GM06990 (cell line): ENCODE results near the gene ZNF804A.
A peak's percentile ranks its signal among the peaks of the same experiment; 100 is the strongest.

ENCODE experiments used
- DNase-seq: peaks from one replicate; pipeline ENCODE4 v3.0.0-alpha.2; 2011; ENCODE audit not compliant: insufficient read length; ENCODE audit errors: extremely low read depth
- H3K27me3 ChIP-seq: replicated peaks from 2 replicates; pipeline ENCODE4 v1.6.0; 2011; ENCODE audit warnings: low read length; ENCODE audit not compliant: control insufficient read depth, insufficient read depth
- H3K36me3 ChIP-seq: 2 replicates; pipeline ENCODE4 v1.5.1; 2011; ENCODE audit warnings: low read length; ENCODE audit not compliant: control insufficient read depth, insufficient read depth
- H3K4me3 ChIP-seq: replicated peaks from 2 replicates; pipeline ENCODE4 v1.5.1; 2011; ENCODE audit warnings: low read depth, mild to moderate bottlenecking, control low read depth, low read length
- CTCF ChIP-seq: IDR thresholded peaks from 2 replicates; pipeline ENCODE4 v1.5.1; 2011; ENCODE audit warnings: low read length, control low read depth, mild to moderate bottlenecking, inconsistent platforms; ENCODE audit not compliant: insufficient read depth, poor library complexity, severe bottlenecking

Gene ZNF804A

GRCh38 chr2:184577056-184577455 is 21.3 kb upstream of the ZNF804A start:
- no peak overlapping the region for H3K4me3 ChIP-seq
- H3K27me3 ChIP-seq, result no peaks in the 10 kb centered on the region
- DNase-seq, result no peak
- TF ChIP-seq CTCF, result no peak
- no peaks in the 10 kb centered on the region for H3K36me3 ChIP-seq

GRCh38 chr2:184577743-184578142 is 20.6 kb upstream of the ZNF804A start:
- Histone ChIP-seq H3K36me3 (no peaks in the 10 kb centered on the region), H3K27me3 (no peaks in the 10 kb centered on the region), H3K4me3 (no peak overlapping the region)
- no peak for DNase-seq
- TF ChIP-seq CTCF, result no peak

- no peak for DNase-seq
- Histone ChIP-seq H3K4me3 (no peak overlapping the region), H3K27me3 (no peaks in the 10 kb centered on the region), H3K36me3 (no peaks in the 10 kb centered on the region)
- no peak for TF ChIP-seq CTCF
These were observed 19.1 kb upstream of the ZNF804A start for GRCh38 chr2:184579226-184579625.

- H3K27me3 ChIP-seq, result no peaks in the 10 kb centered on the region
- no peak for TF ChIP-seq CTCF
These were observed 16.9 kb upstream of the ZNF804A start for GRCh38 chr2:184581391-184581790.

DNA sequence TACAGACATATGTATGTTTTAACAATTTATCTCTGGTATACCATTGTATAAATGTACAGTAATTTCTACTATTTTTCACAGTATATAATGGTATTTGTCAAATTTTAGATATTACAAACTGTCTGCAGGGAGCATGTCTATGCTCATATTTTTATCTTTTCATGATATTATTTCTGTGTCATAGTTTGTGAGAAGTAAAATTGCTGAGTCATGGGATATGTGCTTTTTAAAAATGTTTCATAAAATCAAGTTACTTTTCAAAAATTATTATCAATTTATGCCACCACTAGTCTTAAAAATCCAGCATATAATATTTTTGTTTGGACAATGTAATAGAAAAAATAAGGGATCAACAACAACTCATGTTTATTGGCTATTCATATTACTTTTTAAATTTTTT is 9.1 kb upstream of the ZNF804A start:
- no peak for DNase-seq
- H3K27me3 ChIP-seq, result no peaks in the 10 kb centered on the region
- no peak for TF ChIP-seq CTCF
- no peaks in the 10 kb centered on the region for H3K36me3 ChIP-seq
- no peak overlapping the region for H3K4me3 ChIP-seq

More at GRCh38 chr2:184581391-184581790, 16.9 kb upstream of the ZNF804A start:
- Histone ChIP-seq H3K4me3 (no peak overlapping the region), H3K36me3 (no peaks in the 10 kb centered on the region)
- DNase-seq, result no peak

DNA sequence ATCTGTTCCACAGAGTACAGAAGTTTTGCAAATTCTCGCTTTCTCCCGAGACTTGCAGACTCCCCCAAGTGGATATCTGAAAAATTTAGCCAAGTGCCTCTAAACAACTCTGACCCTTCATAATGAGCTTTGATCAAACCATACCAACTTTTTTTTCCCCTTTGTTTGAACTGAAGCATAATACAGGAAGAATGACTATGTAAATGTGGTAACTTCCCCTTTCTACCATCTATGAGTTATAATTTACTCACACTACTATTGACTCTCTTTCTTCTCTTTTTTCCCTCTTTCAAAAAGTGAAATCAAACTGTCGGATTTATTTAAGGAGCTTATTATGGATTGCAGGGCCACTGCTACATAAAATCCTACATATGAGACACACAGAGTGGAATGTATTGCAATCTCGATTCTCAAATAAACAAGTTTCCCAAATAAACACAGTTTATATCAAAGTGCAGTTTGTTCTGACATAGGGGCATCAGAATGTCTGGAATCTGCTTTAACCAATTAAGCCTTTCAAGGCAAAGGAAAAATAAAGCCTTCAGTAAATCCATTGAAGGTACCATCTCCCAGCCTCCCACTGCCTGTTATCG is 1.4 kb upstream of the ZNF804A start:
- Histone ChIP-seq H3K36me3 (no peaks in the 10 kb centered on the region), H3K27me3 (no peaks in the 10 kb centered on the region), H3K4me3 (peak overlapping the region; percentile 72)
- peak; percentile 12 for TF ChIP-seq CTCF
- DNase-seq, result no peak
